DOHH2 (cell line): ENCODE data around the gene NCKAP5.

Source experiments
- H3F3A ChIP-seq: fragments of 200-600 bp; sonication (generic), shearing (Covaris generic); 2 replicates; pipeline ENCODE4 v1.6.0; 2016; ENCODE audit warnings: antibody characterized with exemption, mild to moderate bottlenecking; ENCODE audit not compliant: control insufficient read depth, insufficient read depth
- H3K27ac ChIP-seq: fragments of 200-600 bp; sonication (generic); 2 replicates; pipeline ENCODE4 v1.5.1; 2014; ENCODE audit warnings: low read depth, mild to moderate bottlenecking, low read length, moderate library complexity
- H3K27me3 ChIP-seq: fragments of 200-600 bp; sonication (generic); 2 replicates; pipeline ENCODE4 v1.6.1; 2014; ENCODE audit warnings: mild to moderate bottlenecking, low read length, mixed read lengths; ENCODE audit not compliant: control insufficient read depth
- H3K36me3 ChIP-seq: fragments of 200-600 bp; sonication (generic); 2 replicates; pipeline ENCODE4 v1.6.1; 2014; ENCODE audit warnings: mild to moderate bottlenecking, low read length, moderate library complexity, mixed read lengths; ENCODE audit not compliant: control insufficient read depth
- H3K4me1 ChIP-seq: fragments of 200-600 bp; sonication (generic); 2 replicates; pipeline ENCODE4 v1.6.1; 2014; ENCODE audit warnings: mild to moderate bottlenecking, low read length, mixed read lengths; ENCODE audit not compliant: control insufficient read depth
- H3K4me2 ChIP-seq: fragments of 200-600 bp; sonication (generic); 2 replicates; pipeline ENCODE4 v1.6.0; 2014; ENCODE audit warnings: mild to moderate bottlenecking, low read length, moderate library complexity
- H3K4me3 ChIP-seq: fragments of 200-600 bp; sonication (generic); 2 replicates; pipeline ENCODE4 v1.5.1; 2014; ENCODE audit warnings: mild to moderate bottlenecking, low read length, mixed read lengths
- H3K79me2 ChIP-seq: fragments of 200-600 bp; sonication (generic); 2 replicates; pipeline ENCODE4 v1.6.1; 2014; ENCODE audit warnings: mild to moderate bottlenecking, low read length, mixed read lengths; ENCODE audit not compliant: control insufficient read depth
- H3K9me2 ChIP-seq: fragments of 200-600 bp; sonication (generic); replicated peaks from 2 replicates; pipeline ENCODE4 v1.6.1; 2014; ENCODE audit warnings: mild to moderate bottlenecking, low read length, mixed read lengths; ENCODE audit not compliant: control insufficient read depth
- H3K9me3 ChIP-seq: fragments of 200-600 bp; sonication (generic); 2 replicates; pipeline ENCODE4 v1.6.1; 2014; ENCODE audit warnings: antibody characterized with exemption, low read length, mixed read lengths; ENCODE audit not compliant: control insufficient read depth, insufficient read depth
- H4K20me1 ChIP-seq: fragments of 200-600 bp; sonication (generic); 2 replicates; pipeline ENCODE4 v1.6.0; 2014; ENCODE audit warnings: low read depth, mild to moderate bottlenecking, antibody characterized with exemption, low read length, moderate library complexity; ENCODE audit not compliant: control insufficient read depth, insufficient read depth
- CTCF ChIP-seq: fragments of 200-600 bp; sonication (generic); IDR thresholded peaks from one replicate; pipeline ENCODE4 v1.5.1; 2014; ENCODE audit warnings: antibody characterized with exemption, mild to moderate bottlenecking, low read depth, low read length; ENCODE audit not compliant: poor library complexity, severe bottlenecking
- EZH2phosphoT487 ChIP-seq: fragments of 200-600 bp; sonication (generic); IDR thresholded peaks from 2 replicates; pipeline ENCODE4 v1.6.1; 2017; ENCODE audit warnings: borderline replicate concordance, mild to moderate bottlenecking, antibody characterized with exemption, low read length, moderate library complexity, mixed read lengths

Gene NCKAP5

GRCh38 chr2:132751836-132752235 lies 816.4 kb downstream of the NCKAP5 start:
- Histone ChIP-seq H3K27ac (no peak overlapping the region), H3K4me3 (no peak overlapping the region), H3K36me3 (no peaks in the 10 kb centered on the region), H3K79me2 (no peaks in the 10 kb centered on the region), H3K9me3 (no peaks in the 10 kb centered on the region), H3K27me3 (no peaks in the 10 kb centered on the region), H3K9me2 (no peaks in the 10 kb centered on the region), H3K4me1 (no peaks in the 10 kb centered on the region), H3F3A (no peaks in the 10 kb centered on the region), H4K20me1 (no peaks in the 10 kb centered on the region), H3K4me2 (no peak overlapping the region)
- no peak for TF ChIP-seq CTCF

GRCh38 chr2:132750606-132751005 lies 817.7 kb downstream of the NCKAP5 start:
- H3K9me3 ChIP-seq: no peaks in the 10 kb centered on the region
- no peaks in the 10 kb centered on the region for H3K79me2 ChIP-seq
- H3K27me3 ChIP-seq: no peaks in the 10 kb centered on the region
- no peaks in the 10 kb centered on the region for H3K4me1 ChIP-seq
- H3F3A ChIP-seq: no peaks in the 10 kb centered on the region
- no peaks in the 10 kb centered on the region for H4K20me1 ChIP-seq
- no peaks in the 10 kb centered on the region for H3K9me2 ChIP-seq
- H3K36me3 ChIP-seq: no peaks in the 10 kb centered on the region
- TF ChIP-seq CTCF: no peak
- no peak for TF ChIP-seq EZH2phosphoT487
- H3K4me3 ChIP-seq: no peak overlapping the region
- no peak overlapping the region for H3K27ac ChIP-seq
- no peak overlapping the region for H3K4me2 ChIP-seq

GRCh38 chr2:132747046-132747445 lies 821.2 kb downstream of the NCKAP5 start:
- TF ChIP-seq CTCF (no peak), EZH2phosphoT487 (no peak)
- H4K20me1 ChIP-seq: no peaks in the 10 kb centered on the region
- H3K4me2 ChIP-seq: no peak overlapping the region

GRCh38 chr2:132741754-132742153 lies 826.5 kb downstream of the NCKAP5 start:
- H3K36me3 ChIP-seq: no peaks in the 10 kb centered on the region
- H3K79me2 ChIP-seq: no peaks in the 10 kb centered on the region
- H3K27ac ChIP-seq: no peak overlapping the region
- H3K9me3 ChIP-seq: no peaks in the 10 kb centered on the region
- no peak overlapping the region for H3K4me2 ChIP-seq
- TF ChIP-seq CTCF (no peak), EZH2phosphoT487 (no peak)
- no peak overlapping the region for H3K4me3 ChIP-seq
- H4K20me1 ChIP-seq: no peaks in the 10 kb centered on the region
- no peaks in the 10 kb centered on the region for H3K4me1 ChIP-seq
- no peaks in the 10 kb centered on the region for H3K27me3 ChIP-seq
- no peaks in the 10 kb centered on the region for H3K9me2 ChIP-seq
- no peaks in the 10 kb centered on the region for H3F3A ChIP-seq

More at GRCh38 chr2:132747046-132747445, 821.2 kb downstream of the NCKAP5 start:
- H3K79me2 ChIP-seq: no peaks in the 10 kb centered on the region
- H3F3A ChIP-seq: no peaks in the 10 kb centered on the region
- H3K27ac ChIP-seq: no peak overlapping the region
- no peaks in the 10 kb centered on the region for H3K27me3 ChIP-seq
- no peaks in the 10 kb centered on the region for H3K4me1 ChIP-seq
- H3K36me3 ChIP-seq: no peaks in the 10 kb centered on the region
- no peaks in the 10 kb centered on the region for H3K9me2 ChIP-seq
- no peak overlapping the region for H3K4me3 ChIP-seq
- no peaks in the 10 kb centered on the region for H3K9me3 ChIP-seq
